ENCODE measurements around the gene EML1. TPM values are rescaled to one million over a fixed set of nuclear protein-coding genes. Genes with fewer than 3 reads are reported as not detected.

Gene EML1
- total RNA-seq, 2 experiments from 2014 or later, result not detected

DNA sequence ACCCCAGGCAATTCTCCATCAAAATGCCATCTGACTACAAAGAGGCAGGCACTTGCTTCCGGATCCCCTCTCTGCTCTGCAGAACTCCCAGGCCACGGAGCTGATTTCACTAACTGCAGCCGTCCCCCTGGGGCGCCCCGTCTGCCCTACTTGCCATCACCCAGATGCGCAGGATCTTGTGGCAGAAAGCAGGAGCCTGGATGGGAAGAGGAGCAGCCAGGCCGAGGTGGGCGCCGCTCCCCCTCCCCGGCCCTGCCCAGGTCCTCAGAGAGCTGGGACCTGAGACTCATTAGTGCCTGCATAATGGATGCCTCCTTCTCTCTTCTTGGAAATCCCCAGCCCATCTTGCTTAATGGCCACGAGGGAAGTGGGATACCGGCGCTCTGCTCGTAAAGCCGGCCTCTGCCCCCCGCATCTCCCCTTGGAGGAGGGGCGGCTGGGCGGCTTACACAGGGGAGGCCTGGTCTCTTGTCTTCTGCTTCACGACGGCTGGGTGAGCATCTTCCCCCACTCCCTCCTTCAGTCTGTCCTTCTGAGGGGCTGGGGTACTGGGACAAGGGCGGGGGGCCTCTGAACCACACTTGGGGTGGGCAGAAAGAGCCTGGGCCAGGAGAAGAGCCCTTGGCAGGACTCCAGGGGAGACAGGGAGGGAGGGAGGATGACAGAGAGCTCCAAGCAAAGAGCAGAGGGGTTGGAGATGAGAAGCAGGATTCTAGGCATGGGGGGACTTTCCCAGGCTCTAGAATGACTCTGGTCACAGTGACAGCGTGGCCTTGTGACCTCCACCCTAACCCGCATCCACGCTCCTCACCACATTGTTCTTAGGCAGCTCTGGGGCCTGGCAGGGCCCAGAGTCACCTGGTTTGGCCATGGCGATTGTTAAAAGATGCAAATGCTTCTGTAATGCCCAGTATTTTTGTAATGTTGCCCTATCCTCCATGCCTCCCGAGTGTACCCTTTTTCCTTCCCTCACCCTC is 19.4 kb upstream of the EML1 start:
- no TSS peak for BruUV-seq (replicated peaks)

DNA sequence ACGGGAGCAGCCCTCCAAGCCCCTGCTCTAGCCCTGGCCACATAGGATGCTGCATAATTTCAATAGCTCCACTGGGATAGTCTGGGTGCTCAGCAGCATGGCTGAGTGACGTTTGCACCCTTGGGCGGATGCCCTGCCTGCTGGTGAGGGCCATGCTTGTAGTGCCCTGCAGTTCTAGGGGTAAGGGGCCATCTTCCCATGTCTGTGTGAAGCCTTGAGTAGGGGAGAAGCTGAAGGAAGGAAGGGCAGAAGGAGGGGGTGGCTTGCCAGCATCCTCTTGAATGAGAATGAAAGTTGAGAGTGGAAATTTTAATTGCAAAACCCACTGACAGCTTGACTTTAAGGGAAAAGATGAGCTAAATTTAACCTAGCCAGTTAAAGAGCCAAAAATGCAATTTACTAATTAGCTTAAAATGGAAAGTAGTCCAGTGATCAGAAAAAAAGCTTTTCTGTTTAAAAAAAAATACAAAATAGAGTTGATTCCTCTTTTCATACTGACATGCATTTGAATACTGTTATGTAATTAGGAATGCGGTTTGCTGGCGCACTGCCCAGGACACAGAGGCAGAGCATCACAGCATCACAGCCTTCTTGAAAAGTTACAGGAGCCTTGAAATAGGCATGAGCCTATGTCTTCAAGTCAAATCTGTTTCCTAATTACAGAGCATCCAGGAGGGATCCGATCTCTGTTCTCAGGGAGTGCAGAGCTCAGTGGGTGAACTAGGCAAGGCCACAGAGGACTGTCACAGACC is 18.5 kb upstream of the EML1 start:
- CTCF ChIA-PET (ENCODE audit: unreplicated experiment), result interaction anchor here (0.6 kb wide), 1 partner anchor 67 kb away, joined by 3 read pairs; no protein-coding TSS in a partner anchor
- TF ChIP-seq EZH2phosphoT487 (IDR thresholded peaks at IDR 0.05; ENCODE audit: borderline replicate concordance, low read depth, low read length), result no peak
- TF ChIP-seq, protein P1, sequence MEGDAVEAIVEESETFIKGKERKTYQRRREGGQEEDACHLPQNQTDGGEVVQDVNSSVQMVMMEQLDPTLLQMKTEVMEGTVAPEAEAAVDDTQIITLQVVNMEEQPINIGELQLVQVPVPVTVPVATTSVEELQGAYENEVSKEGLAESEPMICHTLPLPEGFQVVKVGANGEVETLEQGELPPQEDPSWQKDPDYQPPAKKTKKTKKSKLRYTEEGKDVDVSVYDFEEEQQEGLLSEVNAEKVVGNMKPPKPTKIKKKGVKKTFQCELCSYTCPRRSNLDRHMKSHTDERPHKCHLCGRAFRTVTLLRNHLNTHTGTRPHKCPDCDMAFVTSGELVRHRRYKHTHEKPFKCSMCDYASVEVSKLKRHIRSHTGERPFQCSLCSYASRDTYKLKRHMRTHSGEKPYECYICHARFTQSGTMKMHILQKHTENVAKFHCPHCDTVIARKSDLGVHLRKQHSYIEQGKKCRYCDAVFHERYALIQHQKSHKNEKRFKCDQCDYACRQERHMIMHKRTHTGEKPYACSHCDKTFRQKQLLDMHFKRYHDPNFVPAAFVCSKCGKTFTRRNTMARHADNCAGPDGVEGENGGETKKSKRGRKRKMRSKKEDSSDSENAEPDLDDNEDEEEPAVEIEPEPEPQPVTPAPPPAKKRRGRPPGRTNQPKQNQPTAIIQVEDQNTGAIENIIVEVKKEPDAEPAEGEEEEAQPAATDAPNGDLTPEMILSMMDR (conservative IDR thresholded peaks at IDR 0.05; ENCODE audit: low read length), result no peak
- POLR2A ChIA-PET, result interaction anchor here (0.7 kb wide), 1 partner anchor 72 kb away, joined by 4 read pairs; no protein-coding TSS in a partner anchor
- Histone ChIP-seq H2AFZ (ENCODE audit: low read length) (no peak overlapping the region), H4K20me1 (ENCODE audit: insufficient read depth, low read length) (no peaks in the 10 kb centered on the region), H3K79me2 (ENCODE audit: insufficient read depth, low read depth, low read length) (no peaks in the 10 kb centered on the region), H3K4me2 (ENCODE audit: low read length) (no peak overlapping the region), H3K9me3 (ENCODE audit: low read length) (no peaks in the 10 kb centered on the region), H3K4me3 (ENCODE audit: low read depth, low read length, poor library complexity, severe bottlenecking) (no peak overlapping the region), H3K36me3 (ENCODE audit: insufficient read depth, low read length) (no peaks in the 10 kb centered on the region), H3K4me1 (ENCODE audit: insufficient read depth, low read length, poor library complexity, severe bottlenecking) (no peaks in the 10 kb centered on the region), H3K27ac (ENCODE audit: low read depth, low read length, poor library complexity, severe bottlenecking) (no peak overlapping the region), H3K9me2 (ENCODE audit: insufficient read depth, low read length) (no peaks in the 10 kb centered on the region)
- no peak for DNase-seq (ENCODE audit: low spot score)
- intact Hi-C loops (cut with micrococcal nuclease; ENCODE audit: unreplicated experiment), result no loop called here
- no TSS peak for BruUV-seq (replicated peaks)

More for the DNA sequence above, 19.4 kb upstream of the EML1 start:
- TF ChIP-seq EZH2phosphoT487 (IDR thresholded peaks at IDR 0.05; ENCODE audit: borderline replicate concordance, low read depth, low read length), result no peak
- TF ChIP-seq, protein P1 (conservative IDR thresholded peaks at IDR 0.05; ENCODE audit: low read length), result no peak
- Histone ChIP-seq H3K4me1 (ENCODE audit: insufficient read depth, low read length, poor library complexity, severe bottlenecking) (no peaks in the 10 kb centered on the region), H3K27ac (ENCODE audit: low read depth, low read length, poor library complexity, severe bottlenecking) (no peak overlapping the region), H3K4me2 (ENCODE audit: low read length) (no peak overlapping the region), H3K9me2 (ENCODE audit: insufficient read depth, low read length) (no peaks in the 10 kb centered on the region), H4K20me1 (ENCODE audit: insufficient read depth, low read length) (no peaks in the 10 kb centered on the region), H3K9me3 (ENCODE audit: low read length) (no peaks in the 10 kb centered on the region), H3K36me3 (ENCODE audit: insufficient read depth, low read length) (no peaks in the 10 kb centered on the region), H2AFZ (ENCODE audit: low read length) (no peak overlapping the region), H3K79me2 (ENCODE audit: insufficient read depth, low read depth, low read length) (no peaks in the 10 kb centered on the region), H3K4me3 (ENCODE audit: low read depth, low read length, poor library complexity, severe bottlenecking) (no peak overlapping the region)
- intact Hi-C loops (cut with micrococcal nuclease; ENCODE audit: unreplicated experiment), result no loop called here
- DNase-seq (ENCODE audit: low spot score), result no peak
- ChIA-PET POLR2A (no interaction called here), CTCF (ENCODE audit: unreplicated experiment) (no interaction called here)
